Measurements from ENCODE around the gene GNAZ.

- TF ChIP-seq ZNF274 (IDR thresholded peaks at IDR 0.05; ENCODE audit: low read depth, low read length) (no peak), CTCF (IDR thresholded peaks at IDR 0.05 in 2 of 3, conservative IDR thresholded peaks at IDR 0.05 in 1 of 3; ENCODE audit: borderline replicate concordance in 1 of 3, insufficient read depth in 1 of 3, low read depth in 2 of 3, low read length in 2 of 3) (no peak), EZH2 (IDR thresholded peaks at IDR 0.05) (no peak), RAD21 (IDR thresholded peaks at IDR 0.05; ENCODE audit: low read depth) (no peak), POLR2A (IDR thresholded peaks at IDR 0.05; ENCODE audit: borderline replicate concordance, extremely low read depth, insufficient read depth, insufficient read length) (no peak), POLR2AphosphoS5 (IDR thresholded peaks at IDR 0.05; ENCODE audit: low read depth, low read length) (no peak), YY1 (IDR thresholded peaks at IDR 0.05; ENCODE audit: extremely low read depth, insufficient replicate concordance, low read depth, low read length) (no peak)
These were observed 68.5 kb downstream of the GNAZ start for GRCh38 chr22:23138584-23139435.

Data from HCT116 (cell line).